GM23338 (cell line): Measurements from ENCODE around the gene IRF2BP2. TPM values are rescaled to one million over a fixed set of nuclear protein-coding genes. Genes with fewer than 3 reads are reported as not detected.
A peak's percentile ranks its signal among the peaks of the same experiment; 100 is the strongest.

Source experiments
- ATAC-seq: fragments of 200-7000 bp; cut with Tn5 transposase; 3 replicates; pipeline ENCODE4 v1.9.1; 2020
- DNase-seq: peaks from one replicate; pipeline ENCODE4 v3.0.0-alpha.2; 2015; ENCODE audit warnings: low spot score
- H2AFZ ChIP-seq: fragments of 200-600 bp; sonication (generic); 2 replicates; pipeline ENCODE4 v1.8.0; 2016; ENCODE audit warnings: antibody characterized with exemption, mild to moderate bottlenecking, moderate library complexity
- H3F3A ChIP-seq: fragments of 200-600 bp; sonication (generic); replicated peaks from 2 replicates; pipeline ENCODE4 v1.8.0; 2017; ENCODE audit warnings: antibody characterized with exemption, mixed run types, low read depth
- H3K27ac ChIP-seq: fragments of 200-600 bp; sonication (generic); 2 replicates; pipeline ENCODE4 v1.6.1; 2016; ENCODE audit warnings: low read depth
- H3K27me3 ChIP-seq: fragments of 200-600 bp; sonication (generic); 2 replicates; pipeline ENCODE4 v1.8.0; 2016; ENCODE audit warnings: mild to moderate bottlenecking, mixed run types, moderate library complexity; ENCODE audit not compliant: insufficient read depth
- H3K36me3 ChIP-seq: fragments of 200-600 bp; sonication (generic); 2 replicates; pipeline ENCODE4 v1.8.0; 2016; ENCODE audit warnings: mild to moderate bottlenecking; ENCODE audit not compliant: insufficient read depth
- H3K4me1 ChIP-seq: fragments of 200-600 bp; sonication (generic); 2 replicates; pipeline ENCODE4 v1.8.0; 2016; ENCODE audit warnings: mild to moderate bottlenecking, moderate library complexity; ENCODE audit not compliant: insufficient read depth
- H3K4me2 ChIP-seq: fragments of 200-600 bp; sonication (generic); 2 replicates; pipeline ENCODE4 v1.7.1; 2017; ENCODE audit warnings: mixed run types
- H3K4me3 ChIP-seq: fragments of 200-600 bp; sonication (generic); 2 replicates; pipeline ENCODE4 v1.6.1; 2016; ENCODE audit warnings: mixed run types
- H3K79me2 ChIP-seq: fragments of 200-600 bp; sonication (generic); replicated peaks from 2 replicates; pipeline ENCODE4 v1.8.0; 2017; ENCODE audit warnings: mild to moderate bottlenecking; ENCODE audit not compliant: insufficient read depth
- H3K9me2 ChIP-seq: fragments of 200-600 bp; sonication (generic); 2 replicates; pipeline ENCODE4 v1.8.0; 2017; ENCODE audit not compliant: insufficient read depth
- H4K20me1 ChIP-seq: fragments of 200-600 bp; sonication (generic); replicated peaks from 2 replicates; pipeline ENCODE4 v1.8.0; 2017; ENCODE audit warnings: mild to moderate bottlenecking; ENCODE audit not compliant: insufficient read depth
- H3K27ac Mint-ChIP-seq: 2 replicates; pipeline ENCODE4 v1.8.0; 2020; ENCODE audit warnings: inconsistent platforms, mild to moderate bottlenecking, moderate library complexity, mixed read lengths
- H3K27me3 Mint-ChIP-seq: 3 replicates; pipeline ENCODE4 v1.8.0; 2022; ENCODE audit warnings: low read depth, mild to moderate bottlenecking, moderate library complexity, mixed read lengths, inconsistent platforms; ENCODE audit not compliant: insufficient read depth, poor library complexity
- H3K36me3 Mint-ChIP-seq: 3 replicates; pipeline ENCODE4 v1.8.0; 2021; ENCODE audit warnings: low read depth, mild to moderate bottlenecking, inconsistent platforms, moderate library complexity, mixed read lengths
- H3K4me1 Mint-ChIP-seq: 3 replicates; pipeline ENCODE4 v1.8.0; 2020; ENCODE audit warnings: mild to moderate bottlenecking, inconsistent platforms, mixed read lengths
- H3K4me3 Mint-ChIP-seq: 3 replicates; pipeline ENCODE4 v1.8.0; 2021; ENCODE audit warnings: moderate library complexity, mild to moderate bottlenecking, inconsistent platforms, mixed read lengths
- H3K9me3 Mint-ChIP-seq: 3 replicates; pipeline ENCODE4 v1.8.0; 2020; ENCODE audit warnings: moderate library complexity, mild to moderate bottlenecking, inconsistent platforms, mixed read lengths
- CREB1 ChIP-seq: fragments of 250-450 bp; sonication (Bioruptor Pico); IDR thresholded peaks from 2 replicates; pipeline ENCODE4 v1.5.0; 2020; ENCODE audit warnings: low read depth, mild to moderate bottlenecking, moderate library complexity
- EZH2phosphoT487 ChIP-seq: fragments of 200-600 bp; sonication (generic); IDR thresholded peaks from one replicate; pipeline ENCODE4 v1.8.1; 2018; ENCODE audit warnings: antibody characterized with exemption; ENCODE audit not compliant: unreplicated experiment
- POLR2AphosphoS5 ChIP-seq: IDR thresholded peaks from 2 replicates; pipeline ENCODE4 v1.6.1; 2016; ENCODE audit warnings: antibody characterized with exemption, low read depth
- STAT1 ChIP-seq: IDR thresholded peaks from one replicate; pipeline ENCODE4 v1.6.1; 2016; ENCODE audit warnings: antibody characterized with exemption; ENCODE audit not compliant: unreplicated experiment
- ZNF114 ChIP-seq: fragments of 250-450 bp; sonication (Bioruptor Pico); IDR thresholded peaks from 2 replicates; pipeline ENCODE4 v1.5.0; 2020; ENCODE audit warnings: mild to moderate bottlenecking, moderate library complexity
- polyA plus RNA-seq: library from polyadenylated mRNA; unstranded; fragments of >200 nt; fragmentation: Nextera tagmentation; extraction: Ambion mirVana; gene quantifications from 2 replicates; pipeline ENCODE4 v1.2.1, GENCODE V29; 2016
- total RNA-seq: library from RNA; depleted of rRNA; stranded (reverse); fragments of >200 nt; shearing (Covaris generic); gene quantifications from 2 replicates; pipeline ENCODE4 v1.2.3, GENCODE V29; 2014
- TF ChIP-seq, protein P1 (sequence below): IDR thresholded peaks from one replicate; pipeline ENCODE4 v1.6.1; 2018; ENCODE audit warnings: antibody characterized with exemption; ENCODE audit not compliant: unreplicated experiment
- TF ChIP-seq, protein P2 (sequence below), 2 experiments: fragments of 200-600 bp in 1 of 2; sonication (generic) in 1 of 2; conservative IDR thresholded peaks; 2 replicates each; pipeline versions ENCODE4 v1.5.1 to v1.6.1; 2016 to 2017; ENCODE audit warnings: antibody characterized with exemption in 2 of 2, low read depth in 2 of 2, mild to moderate bottlenecking in 2 of 2, moderate library complexity in 1 of 2

Gene IRF2BP2
- total and polyA plus RNA-seq, 2 experiments from 2014 or later = 19.4 to 62.4 TPM

DNA sequence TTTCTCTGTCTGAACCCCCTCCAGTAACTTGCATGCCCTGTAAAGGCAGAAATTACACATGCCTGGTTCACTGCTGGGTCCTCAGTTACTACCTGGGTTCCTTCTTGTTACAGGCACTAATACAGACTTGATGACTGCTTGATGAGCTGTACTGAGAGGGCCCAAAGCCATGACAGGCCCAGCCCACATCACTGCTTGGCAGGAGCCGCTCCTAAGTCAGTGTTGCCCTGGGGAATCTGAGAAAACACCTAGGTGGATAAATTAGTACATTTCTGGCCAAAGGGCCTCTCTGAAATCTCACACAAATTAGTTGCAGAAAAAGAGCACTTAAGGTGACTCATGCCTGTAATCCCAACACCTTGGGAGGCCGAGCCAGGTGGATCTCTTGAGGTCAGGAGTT lies 37.8 kb upstream of the IRF2BP2 start (continued):
- TF ChIP-seq, protein P1, sequence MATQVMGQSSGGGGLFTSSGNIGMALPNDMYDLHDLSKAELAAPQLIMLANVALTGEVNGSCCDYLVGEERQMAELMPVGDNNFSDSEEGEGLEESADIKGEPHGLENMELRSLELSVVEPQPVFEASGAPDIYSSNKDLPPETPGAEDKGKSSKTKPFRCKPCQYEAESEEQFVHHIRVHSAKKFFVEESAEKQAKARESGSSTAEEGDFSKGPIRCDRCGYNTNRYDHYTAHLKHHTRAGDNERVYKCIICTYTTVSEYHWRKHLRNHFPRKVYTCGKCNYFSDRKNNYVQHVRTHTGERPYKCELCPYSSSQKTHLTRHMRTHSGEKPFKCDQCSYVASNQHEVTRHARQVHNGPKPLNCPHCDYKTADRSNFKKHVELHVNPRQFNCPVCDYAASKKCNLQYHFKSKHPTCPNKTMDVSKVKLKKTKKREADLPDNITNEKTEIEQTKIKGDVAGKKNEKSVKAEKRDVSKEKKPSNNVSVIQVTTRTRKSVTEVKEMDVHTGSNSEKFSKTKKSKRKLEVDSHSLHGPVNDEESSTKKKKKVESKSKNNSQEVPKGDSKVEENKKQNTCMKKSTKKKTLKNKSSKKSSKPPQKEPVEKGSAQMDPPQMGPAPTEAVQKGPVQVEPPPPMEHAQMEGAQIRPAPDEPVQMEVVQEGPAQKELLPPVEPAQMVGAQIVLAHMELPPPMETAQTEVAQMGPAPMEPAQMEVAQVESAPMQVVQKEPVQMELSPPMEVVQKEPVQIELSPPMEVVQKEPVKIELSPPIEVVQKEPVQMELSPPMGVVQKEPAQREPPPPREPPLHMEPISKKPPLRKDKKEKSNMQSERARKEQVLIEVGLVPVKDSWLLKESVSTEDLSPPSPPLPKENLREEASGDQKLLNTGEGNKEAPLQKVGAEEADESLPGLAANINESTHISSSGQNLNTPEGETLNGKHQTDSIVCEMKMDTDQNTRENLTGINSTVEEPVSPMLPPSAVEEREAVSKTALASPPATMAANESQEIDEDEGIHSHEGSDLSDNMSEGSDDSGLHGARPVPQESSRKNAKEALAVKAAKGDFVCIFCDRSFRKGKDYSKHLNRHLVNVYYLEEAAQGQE = no peak
- no peak for TF ChIP-seq STAT1

DNA sequence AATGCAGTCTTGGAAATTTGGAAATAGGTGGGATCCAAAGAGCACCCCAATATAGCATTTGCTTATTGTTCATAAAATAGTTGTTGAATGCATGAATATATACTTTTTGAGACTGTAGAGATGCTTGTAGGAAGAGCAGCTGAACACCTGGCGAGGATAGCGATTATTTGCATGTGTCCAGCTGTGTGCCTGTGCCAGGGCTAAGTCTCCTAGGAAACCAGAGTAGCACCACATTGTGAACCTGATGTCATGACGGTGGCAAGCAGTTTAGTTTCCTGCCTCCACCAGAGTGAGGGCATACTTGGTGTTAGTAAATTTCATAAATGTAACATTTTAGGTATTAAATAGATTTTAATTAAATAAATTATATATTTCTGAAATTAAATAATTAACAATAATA lies 37.3 kb upstream of the IRF2BP2 start:
- H3K27me3 Mint-ChIP-seq = peaks cover 2% of the 10 kb centered on the region
- H3K4me3 ChIP-seq = no peak overlapping the region

DNA sequence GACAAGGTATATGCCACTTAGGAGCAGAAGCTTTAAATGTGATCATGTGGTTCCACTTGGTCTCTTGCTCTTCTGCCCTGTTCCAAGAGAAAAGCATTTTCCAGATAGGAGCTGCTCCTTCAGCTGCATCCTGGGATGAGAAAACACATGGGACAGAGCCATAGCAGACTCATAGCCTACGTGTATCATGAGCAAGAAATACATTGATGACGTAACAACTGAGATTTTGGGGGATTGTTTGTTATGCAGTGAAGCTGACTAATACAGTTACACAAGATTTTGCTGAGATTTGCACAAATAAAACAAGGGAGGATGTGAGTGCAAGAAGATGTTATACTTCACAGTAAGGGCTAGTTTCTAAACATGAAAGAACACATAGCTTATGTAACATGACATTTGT lies 36.0 kb upstream of the IRF2BP2 start:
- no peak overlapping the region for H3K27ac Mint-ChIP-seq
- no peak for TF ChIP-seq POLR2AphosphoS5
- no peak for TF ChIP-seq CREB1 (CRISPR knock-in tag)
- no peak for TF ChIP-seq ZNF114
- no peak overlapping the region for H3K4me3 Mint-ChIP-seq
- no peaks in the 10 kb centered on the region for H3K36me3 Mint-ChIP-seq
- Histone ChIP-seq H4K20me1 (no peaks in the 10 kb centered on the region; the same call in 1 of the 2 replicates), H3K79me2 (no peaks in the 10 kb centered on the region), H3K27me3 (no peaks in the 10 kb centered on the region), H3K4me1 (no peaks in the 10 kb centered on the region), H3K4me2 (no peak overlapping the region), H3K9me2 (0 out of 2 replicates have a peak, but pooled peaks cover 4% of the 10 kb centered on the region), H3K4me3 (no peak overlapping the region), H3K27ac (no peak overlapping the region), H2AFZ (no peak overlapping the region), H3F3A (no peaks in the 10 kb centered on the region), H3K36me3 (peaks cover 3% of the 10 kb centered on the region; the same call in 1 of the 2 replicates)
- peaks cover 2% of the 10 kb centered on the region; the same call in 1 of the 3 replicates for H3K4me1 Mint-ChIP-seq
- H3K9me3 Mint-ChIP-seq = 0 out of 3 replicates have a peak, but pooled peaks cover 2% of the 10 kb centered on the region
- no peak for DNase-seq
- H3K27me3 Mint-ChIP-seq = peaks cover 2% of the 10 kb centered on the region
- no peak for ATAC-seq

More for the DNA sequence above, 37.3 kb upstream of the IRF2BP2 start:
- H3K27ac ChIP-seq = no peak overlapping the region
- Mint-ChIP-seq H3K4me3 (no peak overlapping the region), H3K4me1 (no peaks in the 10 kb centered on the region; the same call in 2 of the 3 replicates), H3K9me3 (0 out of 3 replicates have a peak, but pooled peaks cover 2% of the 10 kb centered on the region), H3K36me3 (no peaks in the 10 kb centered on the region), H3K27ac (no peak overlapping the region)
- ATAC-seq (no peak), DNase-seq (no peak)
- H3K79me2 ChIP-seq = no peaks in the 10 kb centered on the region
- no peak overlapping the region for H3K4me2 ChIP-seq
- peak overlapping the region; percentile 47; the same call in 1 of the 2 replicates for H2AFZ ChIP-seq
- H3K27me3 ChIP-seq = no peaks in the 10 kb centered on the region
- TF ChIP-seq, protein P2, sequence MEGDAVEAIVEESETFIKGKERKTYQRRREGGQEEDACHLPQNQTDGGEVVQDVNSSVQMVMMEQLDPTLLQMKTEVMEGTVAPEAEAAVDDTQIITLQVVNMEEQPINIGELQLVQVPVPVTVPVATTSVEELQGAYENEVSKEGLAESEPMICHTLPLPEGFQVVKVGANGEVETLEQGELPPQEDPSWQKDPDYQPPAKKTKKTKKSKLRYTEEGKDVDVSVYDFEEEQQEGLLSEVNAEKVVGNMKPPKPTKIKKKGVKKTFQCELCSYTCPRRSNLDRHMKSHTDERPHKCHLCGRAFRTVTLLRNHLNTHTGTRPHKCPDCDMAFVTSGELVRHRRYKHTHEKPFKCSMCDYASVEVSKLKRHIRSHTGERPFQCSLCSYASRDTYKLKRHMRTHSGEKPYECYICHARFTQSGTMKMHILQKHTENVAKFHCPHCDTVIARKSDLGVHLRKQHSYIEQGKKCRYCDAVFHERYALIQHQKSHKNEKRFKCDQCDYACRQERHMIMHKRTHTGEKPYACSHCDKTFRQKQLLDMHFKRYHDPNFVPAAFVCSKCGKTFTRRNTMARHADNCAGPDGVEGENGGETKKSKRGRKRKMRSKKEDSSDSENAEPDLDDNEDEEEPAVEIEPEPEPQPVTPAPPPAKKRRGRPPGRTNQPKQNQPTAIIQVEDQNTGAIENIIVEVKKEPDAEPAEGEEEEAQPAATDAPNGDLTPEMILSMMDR (conservative IDR thresholded peaks at IDR 0.05; ENCODE audit: low read depth in 2 of 2) = no peak
- no peak for TF ChIP-seq EZH2phosphoT487
- no peaks in the 10 kb centered on the region for H3F3A ChIP-seq
- no peaks in the 10 kb centered on the region for H4K20me1 ChIP-seq
- H3K36me3 ChIP-seq = peaks cover 3% of the 10 kb centered on the region; the same call in 1 of the 2 replicates
- 0 out of 2 replicates have a peak, but pooled peaks cover 4% of the 10 kb centered on the region for H3K9me2 ChIP-seq
- no peaks in the 10 kb centered on the region for H3K4me1 ChIP-seq
